ENCODE data around the gene GCK. TPM values are rescaled to one million over a fixed set of nuclear protein-coding genes. Genes with fewer than 3 reads are reported as not detected.

GCK gene
- total RNA-seq, 1 experiment from 2014 or later = not detected

DNA sequence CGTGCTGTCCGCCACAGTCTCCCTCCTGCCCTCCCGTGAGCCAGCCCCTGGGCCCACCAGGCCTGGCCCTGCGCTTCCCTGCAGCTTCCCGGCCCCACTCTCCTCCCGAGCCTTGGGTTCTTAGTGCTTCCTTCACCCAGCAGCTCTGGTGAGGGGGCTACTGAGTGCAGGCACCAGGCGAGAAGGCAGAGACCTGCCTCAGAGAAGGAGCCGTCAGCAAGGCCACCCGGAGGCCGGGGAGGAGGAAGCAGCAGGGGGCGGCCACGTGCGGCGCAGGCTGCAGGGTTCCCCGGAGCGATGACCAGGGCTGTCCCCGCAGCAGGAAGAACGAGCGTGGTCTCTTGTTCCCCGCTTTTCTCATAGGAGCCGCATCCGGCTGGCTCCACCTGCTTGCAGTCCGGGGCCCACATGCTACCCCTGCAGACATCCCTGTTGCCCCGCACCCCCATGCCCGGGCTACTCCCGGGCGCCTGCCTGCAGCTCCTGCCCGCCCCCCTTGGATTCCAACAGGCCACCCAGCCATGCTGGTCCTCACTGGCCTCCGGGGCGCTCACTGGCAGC, 32.1 kb upstream of the GCK start:
- no peak for DNase-seq (ENCODE audit: unreplicated experiment)
- peaks cover 4% of the 10 kb centered on the region for H3K36me3 Mint-ChIP-seq (ENCODE audit: insufficient read depth, unreplicated experiment)
- H3K4me3 Mint-ChIP-seq (ENCODE audit: unreplicated experiment) = no peak overlapping the region
- TF ChIP-seq, protein P1, sequence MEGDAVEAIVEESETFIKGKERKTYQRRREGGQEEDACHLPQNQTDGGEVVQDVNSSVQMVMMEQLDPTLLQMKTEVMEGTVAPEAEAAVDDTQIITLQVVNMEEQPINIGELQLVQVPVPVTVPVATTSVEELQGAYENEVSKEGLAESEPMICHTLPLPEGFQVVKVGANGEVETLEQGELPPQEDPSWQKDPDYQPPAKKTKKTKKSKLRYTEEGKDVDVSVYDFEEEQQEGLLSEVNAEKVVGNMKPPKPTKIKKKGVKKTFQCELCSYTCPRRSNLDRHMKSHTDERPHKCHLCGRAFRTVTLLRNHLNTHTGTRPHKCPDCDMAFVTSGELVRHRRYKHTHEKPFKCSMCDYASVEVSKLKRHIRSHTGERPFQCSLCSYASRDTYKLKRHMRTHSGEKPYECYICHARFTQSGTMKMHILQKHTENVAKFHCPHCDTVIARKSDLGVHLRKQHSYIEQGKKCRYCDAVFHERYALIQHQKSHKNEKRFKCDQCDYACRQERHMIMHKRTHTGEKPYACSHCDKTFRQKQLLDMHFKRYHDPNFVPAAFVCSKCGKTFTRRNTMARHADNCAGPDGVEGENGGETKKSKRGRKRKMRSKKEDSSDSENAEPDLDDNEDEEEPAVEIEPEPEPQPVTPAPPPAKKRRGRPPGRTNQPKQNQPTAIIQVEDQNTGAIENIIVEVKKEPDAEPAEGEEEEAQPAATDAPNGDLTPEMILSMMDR (IDR thresholded peaks at IDR 0.05; ENCODE audit: unreplicated experiment) = no peak
- BruUV-seq (replicated peaks) = no TSS peak
- intact Hi-C loops (cut with micrococcal nuclease) = no loop called here
- H3K27me3 Mint-ChIP-seq (ENCODE audit: insufficient read depth, unreplicated experiment) = no peaks in the 10 kb centered on the region
- no peaks in the 10 kb centered on the region for H3K9me3 Mint-ChIP-seq (ENCODE audit: unreplicated experiment)
- H3K4me1 Mint-ChIP-seq (ENCODE audit: insufficient read depth, unreplicated experiment) = peaks cover 23% of the 10 kb centered on the region
- POLR2A ChIA-PET = no interaction called here
- CTCF ChIA-PET = no interaction called here
- no peak overlapping the region for H3K27ac Mint-ChIP-seq (ENCODE audit: low read depth, unreplicated experiment)

DNA sequence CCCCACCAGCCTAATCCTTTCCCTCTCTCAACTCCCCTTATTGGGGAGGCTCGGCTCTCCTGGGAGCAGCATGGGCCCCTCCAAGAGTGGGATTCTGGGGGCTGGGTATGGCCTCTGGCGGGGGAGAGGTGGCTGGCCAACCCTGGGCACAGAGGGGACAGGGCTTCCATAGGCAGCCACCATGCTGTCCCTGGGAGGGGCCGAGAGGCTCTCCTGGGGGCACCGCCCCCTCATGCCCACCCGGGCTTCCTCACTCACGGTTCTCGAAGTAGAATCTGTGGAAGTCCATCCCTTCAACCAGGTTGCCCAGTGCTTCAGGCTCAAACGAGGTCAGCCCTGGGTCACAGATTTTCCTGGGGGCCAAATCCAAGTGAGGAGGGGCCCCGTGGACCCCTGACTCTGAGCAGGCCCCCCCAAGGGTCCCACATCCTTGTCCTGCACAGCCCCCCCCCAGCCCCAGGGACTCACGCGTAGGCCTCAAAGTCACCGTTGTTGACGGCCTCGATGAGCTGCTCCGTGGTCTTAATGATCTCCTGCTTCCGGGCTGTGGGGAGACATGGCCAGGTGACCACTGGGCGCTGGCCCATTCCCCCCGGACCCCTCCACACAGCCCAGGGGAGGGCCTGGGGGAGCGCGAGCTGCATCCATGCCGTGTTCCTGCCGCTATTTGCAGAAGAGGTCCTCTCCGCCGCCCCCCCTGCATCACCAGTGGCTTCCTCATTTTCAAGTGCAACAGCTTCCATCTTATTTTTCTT, 31.3 kb upstream of the GCK start:
- DNase-seq (ENCODE audit: unreplicated experiment) = no peak
- Mint-ChIP-seq H3K4me1 (ENCODE audit: insufficient read depth, unreplicated experiment) (peaks cover 16% of the 10 kb centered on the region), H3K4me3 (ENCODE audit: unreplicated experiment) (no peak overlapping the region), H3K36me3 (ENCODE audit: insufficient read depth, unreplicated experiment) (peaks cover 4% of the 10 kb centered on the region), H3K27ac (ENCODE audit: low read depth, unreplicated experiment) (no peak overlapping the region), H3K9me3 (ENCODE audit: unreplicated experiment) (no peaks in the 10 kb centered on the region), H3K27me3 (ENCODE audit: insufficient read depth, unreplicated experiment) (no peaks in the 10 kb centered on the region)
- POLR2A ChIA-PET = no interaction called here
- no TSS peak for BruUV-seq (replicated peaks)
- intact Hi-C loops (cut with micrococcal nuclease) = no loop called here
- TF ChIP-seq, protein P1 (IDR thresholded peaks at IDR 0.05; ENCODE audit: unreplicated experiment) = no peak
- CTCF ChIA-PET = no interaction called here

DNA sequence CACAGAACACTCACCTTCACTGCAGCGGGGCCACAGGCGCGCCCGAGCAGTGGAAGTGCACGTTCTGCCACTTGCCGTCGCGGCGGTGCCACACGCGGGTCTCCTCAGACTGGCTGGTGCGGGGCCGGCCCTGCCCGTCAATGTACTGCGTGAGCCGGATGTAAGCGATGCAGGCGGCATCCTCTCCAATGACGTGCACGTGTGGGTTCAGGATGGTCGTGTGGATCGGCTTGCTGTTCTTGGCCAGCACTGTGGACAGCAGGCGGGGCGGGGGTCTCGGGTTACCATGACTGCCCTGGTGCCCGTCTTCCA, 30.8 kb upstream of the GCK start:
- H3K27me3 Mint-ChIP-seq (ENCODE audit: insufficient read depth, unreplicated experiment) = no peaks in the 10 kb centered on the region
- DNase-seq (ENCODE audit: unreplicated experiment) = no peak
- H3K4me3 Mint-ChIP-seq (ENCODE audit: unreplicated experiment) = no peak overlapping the region
- no TSS peak for BruUV-seq (replicated peaks)
- peaks cover 4% of the 10 kb centered on the region for H3K36me3 Mint-ChIP-seq (ENCODE audit: insufficient read depth, unreplicated experiment)
- intact Hi-C loops (cut with micrococcal nuclease) = no loop called here
- TF ChIP-seq, protein P1 (IDR thresholded peaks at IDR 0.05; ENCODE audit: unreplicated experiment) = no peak
- ChIA-PET CTCF (no interaction called here), POLR2A (no interaction called here)
- peaks cover 15% of the 10 kb centered on the region for H3K4me1 Mint-ChIP-seq (ENCODE audit: insufficient read depth, unreplicated experiment)
- no peak overlapping the region for H3K27ac Mint-ChIP-seq (ENCODE audit: low read depth, unreplicated experiment)
- no peaks in the 10 kb centered on the region for H3K9me3 Mint-ChIP-seq (ENCODE audit: unreplicated experiment)

DNA sequence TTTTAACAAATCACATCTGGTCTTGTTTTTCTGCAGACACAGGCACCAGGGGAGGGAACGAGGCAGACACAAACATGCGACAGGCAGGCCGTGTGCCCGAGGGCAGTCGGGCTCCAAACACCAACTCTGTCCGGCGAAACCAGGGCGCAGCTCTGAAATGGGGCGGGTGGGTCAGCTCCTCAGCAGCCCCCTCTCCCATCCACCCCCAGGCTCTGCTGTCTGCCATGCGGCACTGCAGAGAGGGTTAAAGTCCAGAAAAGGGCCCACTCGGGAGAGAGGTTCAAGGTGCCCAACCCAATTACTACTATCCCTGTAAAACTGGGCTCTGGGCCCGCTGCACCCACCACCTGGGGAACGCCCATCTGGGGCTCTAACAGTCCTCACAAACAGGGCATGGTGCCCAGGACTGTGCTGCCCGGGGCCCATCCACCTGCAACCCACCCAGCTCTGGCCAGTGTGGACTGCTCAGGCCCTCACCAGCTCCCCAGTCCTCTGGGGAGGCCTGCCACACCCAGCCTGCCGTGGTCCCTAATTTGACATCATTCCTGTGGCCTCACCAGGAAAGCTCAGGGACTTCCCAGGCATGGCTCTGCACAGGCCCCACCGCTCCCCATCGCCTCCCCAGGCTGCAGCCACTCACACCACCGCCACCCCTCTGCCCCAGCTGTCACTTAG, 30.3 kb upstream of the GCK start:
- Mint-ChIP-seq H3K27ac (ENCODE audit: low read depth, unreplicated experiment) (no peak overlapping the region), H3K36me3 (ENCODE audit: insufficient read depth, unreplicated experiment) (peaks cover 4% of the 10 kb centered on the region), H3K27me3 (ENCODE audit: insufficient read depth, unreplicated experiment) (no peaks in the 10 kb centered on the region), H3K4me1 (ENCODE audit: insufficient read depth, unreplicated experiment) (peaks cover 13% of the 10 kb centered on the region), H3K9me3 (ENCODE audit: unreplicated experiment) (no peaks in the 10 kb centered on the region), H3K4me3 (ENCODE audit: unreplicated experiment) (no peak overlapping the region)
- CTCF ChIA-PET = interaction anchor here (1.5 kb wide), 1 partner anchor 11 kb away, joined by 4 read pairs; no protein-coding TSS in a partner anchor
- no TSS peak for BruUV-seq (replicated peaks)
- POLR2A ChIA-PET = no interaction called here
- intact Hi-C loops (cut with micrococcal nuclease) = no loop called here
- DNase-seq (ENCODE audit: unreplicated experiment) = no peak
- TF ChIP-seq, protein P1 (IDR thresholded peaks at IDR 0.05; ENCODE audit: unreplicated experiment) = no peak
